HG02943 (cell line): ENCODE data around the gene PTTG2.

Experiments used
- ATAC-seq: cut with Tn5 transposase; IDR thresholded peaks from one replicate; pipeline ENCODE4 v1.9.1; 2021; ENCODE audit warnings: mild to moderate bottlenecking, low read depth, moderate library complexity; ENCODE audit not compliant: unreplicated experiment

The PTTG2 gene

DNA sequence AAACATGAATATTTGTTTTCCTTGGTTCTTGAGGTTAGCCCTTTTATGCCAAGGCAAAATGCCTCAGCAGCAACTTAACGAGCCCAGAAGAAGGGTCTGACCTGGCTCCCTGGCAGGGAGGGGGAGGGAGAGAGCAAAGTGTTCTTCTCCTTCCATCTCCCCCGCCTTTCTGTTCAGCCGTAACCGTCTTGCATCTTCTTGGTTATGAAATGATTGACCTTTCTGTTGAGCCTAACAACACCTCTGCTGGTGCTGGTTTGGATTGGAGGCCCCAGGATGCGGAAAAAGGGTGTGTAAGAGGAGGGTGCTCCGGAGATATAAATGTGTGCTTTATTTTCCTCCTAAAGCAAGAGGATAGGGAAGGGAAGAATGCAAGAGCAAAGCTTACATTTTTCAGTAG, 44.7 kb downstream of the PTTG2 start:
- no peak for ATAC-seq

- ATAC-seq = no peak
Observed at GRCh38 chr4:38005637-38006036, 45.4 kb downstream of the PTTG2 start.

DNA sequence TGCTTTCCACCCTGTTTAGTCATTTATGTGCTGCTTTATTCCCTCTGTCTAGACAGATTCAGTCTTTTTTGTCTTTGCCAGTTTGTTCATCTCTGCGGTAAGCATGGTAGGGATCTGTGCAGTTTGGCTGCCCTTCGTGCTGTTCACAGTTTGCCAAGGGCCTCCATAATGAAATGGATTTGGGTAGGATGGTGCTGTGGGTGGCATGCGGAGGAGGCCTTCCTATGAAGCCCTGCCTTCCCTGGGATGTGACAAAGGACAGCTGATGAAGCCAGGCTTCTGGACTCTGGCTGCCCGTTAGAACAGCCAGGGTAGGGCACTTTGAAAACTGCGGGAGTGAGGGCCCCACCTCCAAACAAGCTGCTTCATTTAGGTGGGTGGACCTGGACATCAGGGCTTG, 47.4 kb downstream of the PTTG2 start:
- no peak for ATAC-seq

DNA sequence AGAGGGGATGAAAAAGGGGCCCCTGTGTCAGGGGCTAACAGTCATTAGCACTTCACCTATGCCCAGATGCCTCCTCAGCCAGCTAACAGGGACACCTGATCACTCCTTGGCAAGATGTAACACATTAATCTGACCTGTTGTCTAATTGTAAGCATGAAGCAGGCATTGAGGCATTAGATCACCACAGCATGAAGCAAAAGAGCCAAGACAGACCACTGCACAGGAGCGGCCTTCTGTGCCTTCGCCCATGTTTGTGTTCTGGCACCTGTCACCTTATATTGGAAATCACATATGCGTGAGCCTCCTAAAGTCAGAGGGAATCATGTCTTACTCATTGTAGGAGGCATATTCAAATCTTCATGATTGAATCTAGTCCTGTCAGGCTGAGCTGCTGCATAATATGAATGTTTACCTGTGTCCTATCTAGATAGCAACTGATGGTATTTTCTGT, 48.4 kb downstream of the PTTG2 start:
- ATAC-seq = no peak

GRCh38 chr4:38009421-38009820, 49.2 kb downstream of the PTTG2 start:
- ATAC-seq = no peak

DNA sequence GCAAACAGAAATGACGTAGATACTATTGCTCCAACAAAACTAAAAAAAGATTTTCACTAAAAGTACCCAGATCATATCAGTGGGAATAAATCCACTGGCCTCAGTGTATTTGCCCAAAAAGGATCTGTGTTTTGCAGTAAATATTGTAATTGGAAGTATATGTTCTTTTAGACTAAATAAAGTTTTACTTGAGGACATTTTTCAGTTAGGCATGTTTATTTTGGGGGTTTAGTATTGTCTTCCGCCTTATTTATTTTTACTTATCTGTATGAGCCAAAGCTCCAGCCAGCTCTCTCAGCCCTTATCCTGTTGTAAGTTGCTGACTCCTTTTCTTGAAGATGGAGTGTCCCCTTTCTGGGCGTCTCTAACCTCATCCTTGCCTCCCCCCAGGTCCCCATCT, 49.8 kb downstream of the PTTG2 start:
- ATAC-seq = no peak
